A549 (cell line): Measurements from ENCODE around the gene HIVEP3. TPM values are rescaled to one million over a fixed set of nuclear protein-coding genes. Genes with fewer than 3 reads are reported as not detected.

ENCODE experiments used
- ATAC-seq, 2 experiments: fragments of 200-7000 bp in 1 of 2; fragments of >200 bp in 1 of 2; cut with Nextera tagmentation in 1 of 2; cut with Tn5 transposase in 1 of 2; 3 replicates each; pipeline versions ENCODE4 v1.8.0 to v1.9.1; 2018 to 2020; ENCODE audit warnings: mild to moderate bottlenecking in 1 of 2, moderate library complexity in 1 of 2
- CTCF ChIA-PET: fragments of 300-600 bp; sonication (Branson Sonifier 250); formaldehyde crosslinking; extraction: SDS; loops from one replicate; lab custom pipeline; 2021; ENCODE audit warnings: antibody characterized with exemption, inconsistent platforms; lab: Yijun Ruan, JAX
- POLR2A ChIA-PET: fragments of 350-600 bp; formaldehyde crosslinking; extraction: SDS; loops from one replicate; lab custom pipeline; 2021; ENCODE audit warnings: antibody characterized with exemption, inconsistent platforms; lab: Yijun Ruan, JAX
- DNase-seq, 2 experiments: peaks; one replicate each; pipeline versions ENCODE4 v3.0.0 to v3.0.0-alpha.2; 2011 to 2016; ENCODE audit warnings: low read depth in 1 of 2, low spot score in 1 of 2
- FAIRE-seq: peaks from 2 replicates; lab custom pipeline; 2011; peaks lifted over from hg19 to GRCh38; lab: Jason Lieb, UNC
- H3K27ac ChIP-seq, 2 experiments: fragments of >200 bp; sonication (Bioruptor Twin); formaldehyde crosslinking; 3 replicates each; pipeline ENCODE4 v1.5.1; 2016 to 2017
- H3K4me1 ChIP-seq: fragments of >200 bp; sonication (Bioruptor Twin); formaldehyde crosslinking; 3 replicates; pipeline ENCODE4 v1.6.1; 2016
- H3K4me2 ChIP-seq: fragments of >200 bp; sonication (Bioruptor Twin); formaldehyde crosslinking; 3 replicates; pipeline ENCODE4 v1.6.1; 2016
- H3K4me3 ChIP-seq: fragments of >200 bp; sonication (Bioruptor Twin); formaldehyde crosslinking; 3 replicates; pipeline ENCODE4 v1.5.1; 2016
- H3K9me3 ChIP-seq: fragments of >200 bp; sonication (Bioruptor Twin); formaldehyde crosslinking; 3 replicates; pipeline ENCODE4 v1.6.1; 2016
- BHLHE40 ChIP-seq: IDR thresholded peaks from 2 replicates; pipeline ENCODE4 v1.6.1; 2012; ENCODE audit warnings: low read depth, low read length, inconsistent platforms
- CBX2 ChIP-seq: fragments of 200-600 bp; sonication (generic); IDR thresholded peaks from 2 replicates; pipeline ENCODE4 v1.6.1; 2016; ENCODE audit warnings: low read depth, mild to moderate bottlenecking, borderline replicate concordance
- CHD2 ChIP-seq: fragments of 150-350 bp; IDR thresholded peaks from 2 replicates; pipeline ENCODE4 v1.6.1; 2014; ENCODE audit warnings: low read length; ENCODE audit not compliant: partially characterized antibody
- EHF ChIP-seq: fragments of 250-450 bp; sonication (Bioruptor Pico); IDR thresholded peaks from 2 replicates; pipeline ENCODE4 v1.5.0; 2020; ENCODE audit warnings: mild to moderate bottlenecking
- FOSL2 ChIP-seq, 2 experiments: fragments of 450-650 bp in 1 of 2; fragments of >200 bp in 1 of 2; sonication (Bioruptor Twin) in 1 of 2; formaldehyde crosslinking; IDR thresholded peaks; 2 replicates each; pipeline versions ENCODE4 v1.5.0 to v1.6.1; 2016 to 2020; ENCODE audit warnings: mild to moderate bottlenecking in 1 of 2, moderate library complexity in 1 of 2
- FOXS1 ChIP-seq: fragments of 250-450 bp; sonication (Bioruptor Pico); IDR thresholded peaks from 2 replicates; pipeline ENCODE4 v1.5.0; 2020; ENCODE audit warnings: mild to moderate bottlenecking, moderate library complexity
- HDAC2 ChIP-seq: fragments of 200-600 bp; sonication (generic); IDR thresholded peaks from 2 replicates; pipeline ENCODE4 v1.6.1; 2016
- HOXB5 ChIP-seq: fragments of 250-450 bp; sonication (Bioruptor Pico); IDR thresholded peaks from 2 replicates; pipeline ENCODE4 v1.5.0; 2020; ENCODE audit warnings: mild to moderate bottlenecking, moderate library complexity
- JUN ChIP-seq, 2 experiments: fragments of >200 bp; sonication (Bioruptor Twin); formaldehyde crosslinking; IDR thresholded peaks; 2 replicates in 1 of 2; 3 replicates in 1 of 2; pipeline ENCODE4 v1.6.1; 2016 to 2017
- KDM1A ChIP-seq: fragments of 200-600 bp; sonication (generic); IDR thresholded peaks from 2 replicates; pipeline ENCODE4 v1.6.1; 2016; ENCODE audit warnings: low read depth, mild to moderate bottlenecking
- KDM5A ChIP-seq: fragments of 200-600 bp; sonication (generic); IDR thresholded peaks from 2 replicates; pipeline ENCODE4 v1.6.1; 2016; ENCODE audit warnings: antibody characterized with exemption, mild to moderate bottlenecking
- NPAS2 ChIP-seq: fragments of 250-450 bp; sonication (Bioruptor Pico); IDR thresholded peaks from 2 replicates; pipeline ENCODE4 v1.8.0; 2022; ENCODE audit warnings: mild to moderate bottlenecking, moderate library complexity, borderline replicate concordance
- POLR2A ChIP-seq: IDR thresholded peaks from 2 replicates; pipeline ENCODE4 v1.6.1; 2012; ENCODE audit warnings: mild to moderate bottlenecking, low read length
- POLR2AphosphoS2 ChIP-seq: conservative IDR thresholded peaks from 2 replicates; pipeline ENCODE4 v1.6.1; 2012; ENCODE audit warnings: low read length, improper control_type of control experiment, inconsistent platforms
- RAD21 ChIP-seq, 2 experiments: fragments of >200 bp in 1 of 2; sonication (Bioruptor Twin) in 1 of 2; formaldehyde crosslinking in 1 of 2; IDR thresholded peaks in 1 of 2; conservative IDR thresholded peaks in 1 of 2; 2 replicates in 1 of 2; 3 replicates in 1 of 2; pipeline ENCODE4 v1.6.1; 2012 to 2018; ENCODE audit warnings: inconsistent platforms in 1 of 2
- RNF2 ChIP-seq: fragments of 200-600 bp; sonication (generic); IDR thresholded peaks from 2 replicates; pipeline ENCODE4 v1.6.1; 2016; ENCODE audit warnings: low read depth, mild to moderate bottlenecking, antibody characterized with exemption, moderate library complexity, borderline replicate concordance
- SREBF2 ChIP-seq: fragments of 450-650 bp; IDR thresholded peaks from 2 replicates; pipeline ENCODE4 v1.6.1; 2014; ENCODE audit warnings: mild to moderate bottlenecking, moderate library complexity
- ZNF302 ChIP-seq: fragments of 250-450 bp; sonication (Bioruptor Pico); IDR thresholded peaks from 2 replicates; pipeline ENCODE4 v1.9.0; 2021; ENCODE audit warnings: inconsistent platforms, mild to moderate bottlenecking, moderate library complexity
- whole genome bisulfite sequencing: methylation state at CpG from one replicate; pipeline ENCODE4 v1.1.6; 2017; ENCODE audit errors: missing lambda C conversion rate; 5-methylcytosine and 5-hydroxymethylcytosine counted together
- polyA plus RNA-seq, 4 experiments: library from polyadenylated mRNA; depleted of rRNA in 3 of 4; stranded (reverse); fragments of >200 nt; fragmentation: RNase III in 1 of 4; extraction: RNeasy Plus Mini Kit Qiagen cat#74134 plus additional on column Dnase treatment in 1 of 4; gene quantifications; 2 replicates in 3 of 4; 3 replicates in 1 of 4; pipeline ENCODE4 v1.2.3, GENCODE V29; 2011 to 2017
- TF ChIP-seq, protein P1 (sequence below): fragments of 150-350 bp; IDR thresholded peaks from 2 replicates; pipeline ENCODE4 v1.6.1; 2014; ENCODE audit warnings: low read depth, mild to moderate bottlenecking, low read length
- TF ChIP-seq, protein P2 (sequence below): IDR thresholded peaks from 2 replicates; pipeline ENCODE4 v1.6.1; 2012
- TF ChIP-seq, protein P3 (sequence below): fragments of >200 bp; sonication (Bioruptor Twin); formaldehyde crosslinking; IDR thresholded peaks from 3 replicates; pipeline ENCODE4 v1.6.1; 2016
- TF ChIP-seq, protein P4 (sequence below): fragments of 200-600 bp; sonication (generic); IDR thresholded peaks from 2 replicates; pipeline ENCODE4 v1.6.1; 2016; ENCODE audit warnings: antibody characterized with exemption, mild to moderate bottlenecking, moderate library complexity
- TF ChIP-seq, protein P5 (sequence below): fragments of 450-650 bp; IDR thresholded peaks from 2 replicates; pipeline ENCODE4 v1.6.1; 2014; ENCODE audit warnings: antibody characterized with exemption
- TF ChIP-seq, protein P6 (sequence below): fragments of 250-450 bp; sonication (Bioruptor Pico); IDR thresholded peaks from 2 replicates; pipeline ENCODE4 v1.5.0; 2020; ENCODE audit warnings: low read depth, mild to moderate bottlenecking, moderate library complexity
- TF ChIP-seq, protein P7 (sequence below): fragments of 250-450 bp; sonication (Bioruptor Pico); IDR thresholded peaks from 2 replicates; pipeline ENCODE4 v1.5.0; 2021; ENCODE audit warnings: mild to moderate bottlenecking, moderate library complexity, borderline replicate concordance

Gene HIVEP3
- polyA plus RNA-seq, 2 of the 4 experiments (the other 2 are of a cell fraction) = 1.5 to 2.0 TPM

DNA sequence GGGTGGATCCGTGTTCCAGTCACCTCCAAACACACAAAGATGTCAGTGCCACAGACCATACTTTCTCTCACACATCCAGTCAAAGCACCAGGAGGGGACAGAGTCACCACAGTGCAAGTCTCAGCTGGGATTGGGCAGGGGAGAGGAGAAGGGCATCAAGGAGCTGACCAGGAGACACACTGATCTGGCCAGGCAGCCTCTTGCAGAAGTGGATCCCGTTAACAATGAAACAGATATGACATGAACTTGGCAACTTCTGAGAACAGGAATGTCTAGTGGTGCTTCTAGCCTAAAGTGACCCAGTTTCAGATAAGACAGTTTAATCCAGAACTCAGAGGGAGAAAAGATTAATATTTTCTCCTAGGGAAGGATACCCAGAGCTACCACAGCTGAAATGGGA, 71.0 kb downstream of the HIVEP3 start:
- TF ChIP-seq RAD21 (conservative IDR thresholded peaks at IDR 0.05 in 1 of 2, IDR thresholded peaks at IDR 0.05 in 1 of 2) (no peak), FOXS1 (CRISPR knock-in tag) (no peak), EHF (CRISPR knock-in tag) (no peak), NPAS2 (no peak), KDM5A (no peak), CBX2 (no peak), FOSL2 (IDR thresholded peaks at IDR 0.05) (no peak), FOSL2 (CRISPR knock-in tag; IDR thresholded peaks at IDR 0.05) (no peak), RNF2 (no peak), ZNF302 (CRISPR knock-in tag) (no peak), CHD2 (no peak), KDM1A (no peak), HOXB5 (no peak)
- TF ChIP-seq, protein P1, sequence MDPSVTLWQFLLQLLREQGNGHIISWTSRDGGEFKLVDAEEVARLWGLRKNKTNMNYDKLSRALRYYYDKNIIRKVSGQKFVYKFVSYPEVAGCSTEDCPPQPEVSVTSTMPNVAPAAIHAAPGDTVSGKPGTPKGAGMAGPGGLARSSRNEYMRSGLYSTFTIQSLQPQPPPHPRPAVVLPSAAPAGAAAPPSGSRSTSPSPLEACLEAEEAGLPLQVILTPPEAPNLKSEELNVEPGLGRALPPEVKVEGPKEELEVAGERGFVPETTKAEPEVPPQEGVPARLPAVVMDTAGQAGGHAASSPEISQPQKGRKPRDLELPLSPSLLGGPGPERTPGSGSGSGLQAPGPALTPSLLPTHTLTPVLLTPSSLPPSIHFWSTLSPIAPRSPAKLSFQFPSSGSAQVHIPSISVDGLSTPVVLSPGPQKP = no peak
- TF ChIP-seq, protein P2, sequence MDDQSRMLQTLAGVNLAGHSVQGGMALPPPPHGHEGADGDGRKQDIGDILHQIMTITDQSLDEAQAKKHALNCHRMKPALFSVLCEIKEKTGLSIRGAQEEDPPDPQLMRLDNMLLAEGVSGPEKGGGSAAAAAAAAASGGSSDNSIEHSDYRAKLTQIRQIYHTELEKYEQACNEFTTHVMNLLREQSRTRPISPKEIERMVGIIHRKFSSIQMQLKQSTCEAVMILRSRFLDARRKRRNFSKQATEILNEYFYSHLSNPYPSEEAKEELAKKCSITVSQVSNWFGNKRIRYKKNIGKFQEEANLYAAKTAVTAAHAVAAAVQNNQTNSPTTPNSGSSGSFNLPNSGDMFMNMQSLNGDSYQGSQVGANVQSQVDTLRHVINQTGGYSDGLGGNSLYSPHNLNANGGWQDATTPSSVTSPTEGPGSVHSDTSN = no peak
- H3K4me1 ChIP-seq = peaks cover 10% of the 10 kb centered on the region; the same call in 1 of the 3 replicates
- H3K27ac ChIP-seq = no peak overlapping the region
- WGBS = 61% methylated on average over 2 of the region's 2 CpGs
- ATAC-seq = no peak
- no peak overlapping the region for H3K4me3 ChIP-seq
- FAIRE-seq = no peak
- ChIA-PET POLR2A (no interaction called here), CTCF (interaction anchor here (1.2 kb wide), 1 partner anchor 9 kb away, joined by 3 read pairs; no protein-coding TSS in a partner anchor)
- H3K4me2 ChIP-seq = no peak overlapping the region
- no peaks in the 10 kb centered on the region for H3K9me3 ChIP-seq
- DNase-seq = no peak

DNA sequence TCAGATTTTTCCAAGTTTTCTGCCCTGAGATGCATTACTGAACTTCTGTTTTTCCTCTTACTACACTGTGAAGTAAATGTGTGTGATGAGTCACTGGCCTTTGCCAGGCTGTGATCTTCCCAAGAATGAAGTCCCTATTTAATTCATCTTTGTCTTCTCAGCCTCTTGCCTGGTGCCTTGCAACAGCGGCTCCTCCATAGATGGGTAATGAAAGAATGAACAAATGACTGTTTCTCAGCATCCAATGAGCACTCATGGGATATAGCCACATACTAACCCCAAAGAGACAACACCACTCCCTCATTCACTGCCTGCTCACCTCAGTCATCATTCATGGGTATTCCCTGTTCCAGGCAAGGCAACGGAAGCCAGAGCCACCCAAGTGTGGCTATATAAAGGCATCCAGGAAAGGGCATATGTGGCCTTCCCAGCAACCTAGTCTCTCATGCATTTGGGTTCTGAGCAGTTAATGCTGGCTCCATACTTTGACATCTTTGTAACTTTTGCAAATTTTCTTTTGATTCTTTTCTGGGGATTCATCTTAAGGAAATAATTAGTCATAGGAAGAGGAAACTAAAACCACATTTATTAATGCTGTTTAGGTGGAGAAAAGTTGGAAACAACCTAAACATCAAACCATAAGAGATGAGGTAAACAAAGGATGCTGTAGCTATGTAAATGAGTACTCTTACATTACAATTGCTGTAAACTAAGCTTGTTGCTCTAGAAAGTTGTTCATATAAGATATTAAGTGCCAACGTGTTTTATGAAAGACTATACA, 71.9 kb downstream of the HIVEP3 start:
- no peak overlapping the region for H3K4me3 ChIP-seq
- no peak overlapping the region for H3K27ac ChIP-seq
- peaks cover 7% of the 10 kb centered on the region; the same call in 1 of the 3 replicates for H3K4me1 ChIP-seq
- FAIRE-seq (no peak), ATAC-seq (no peak), DNase-seq (no peak)
- ChIA-PET POLR2A (no interaction called here), CTCF (interaction anchor here (1.2 kb wide), 1 partner anchor 10 kb away, joined by 3 read pairs; no protein-coding TSS in a partner anchor)
- no peaks in the 10 kb centered on the region for H3K9me3 ChIP-seq
- H3K4me2 ChIP-seq = no peak overlapping the region
- 44% methylated on average over 3 of the region's 3 CpGs for WGBS
- TF ChIP-seq POLR2A (no peak), RAD21 (conservative IDR thresholded peaks at IDR 0.05 in 1 of 2, IDR thresholded peaks at IDR 0.05 in 1 of 2) (no peak), HDAC2 (no peak), SREBF2 (no peak), POLR2AphosphoS2 (no peak), NPAS2 (no peak), FOXS1 (CRISPR knock-in tag) (no peak), BHLHE40 (no peak), JUN (IDR thresholded peaks at IDR 0.05) (no peak)
- TF ChIP-seq, protein P3, sequence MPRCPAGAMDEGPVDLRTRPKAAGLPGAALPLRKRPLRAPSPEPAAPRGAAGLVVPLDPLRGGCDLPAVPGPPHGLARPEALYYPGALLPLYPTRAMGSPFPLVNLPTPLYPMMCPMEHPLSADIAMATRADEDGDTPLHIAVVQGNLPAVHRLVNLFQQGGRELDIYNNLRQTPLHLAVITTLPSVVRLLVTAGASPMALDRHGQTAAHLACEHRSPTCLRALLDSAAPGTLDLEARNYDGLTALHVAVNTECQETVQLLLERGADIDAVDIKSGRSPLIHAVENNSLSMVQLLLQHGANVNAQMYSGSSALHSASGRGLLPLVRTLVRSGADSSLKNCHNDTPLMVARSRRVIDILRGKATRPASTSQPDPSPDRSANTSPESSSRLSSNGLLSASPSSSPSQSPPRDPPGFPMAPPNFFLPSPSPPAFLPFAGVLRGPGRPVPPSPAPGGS = no peak
- TF ChIP-seq, protein P4, sequence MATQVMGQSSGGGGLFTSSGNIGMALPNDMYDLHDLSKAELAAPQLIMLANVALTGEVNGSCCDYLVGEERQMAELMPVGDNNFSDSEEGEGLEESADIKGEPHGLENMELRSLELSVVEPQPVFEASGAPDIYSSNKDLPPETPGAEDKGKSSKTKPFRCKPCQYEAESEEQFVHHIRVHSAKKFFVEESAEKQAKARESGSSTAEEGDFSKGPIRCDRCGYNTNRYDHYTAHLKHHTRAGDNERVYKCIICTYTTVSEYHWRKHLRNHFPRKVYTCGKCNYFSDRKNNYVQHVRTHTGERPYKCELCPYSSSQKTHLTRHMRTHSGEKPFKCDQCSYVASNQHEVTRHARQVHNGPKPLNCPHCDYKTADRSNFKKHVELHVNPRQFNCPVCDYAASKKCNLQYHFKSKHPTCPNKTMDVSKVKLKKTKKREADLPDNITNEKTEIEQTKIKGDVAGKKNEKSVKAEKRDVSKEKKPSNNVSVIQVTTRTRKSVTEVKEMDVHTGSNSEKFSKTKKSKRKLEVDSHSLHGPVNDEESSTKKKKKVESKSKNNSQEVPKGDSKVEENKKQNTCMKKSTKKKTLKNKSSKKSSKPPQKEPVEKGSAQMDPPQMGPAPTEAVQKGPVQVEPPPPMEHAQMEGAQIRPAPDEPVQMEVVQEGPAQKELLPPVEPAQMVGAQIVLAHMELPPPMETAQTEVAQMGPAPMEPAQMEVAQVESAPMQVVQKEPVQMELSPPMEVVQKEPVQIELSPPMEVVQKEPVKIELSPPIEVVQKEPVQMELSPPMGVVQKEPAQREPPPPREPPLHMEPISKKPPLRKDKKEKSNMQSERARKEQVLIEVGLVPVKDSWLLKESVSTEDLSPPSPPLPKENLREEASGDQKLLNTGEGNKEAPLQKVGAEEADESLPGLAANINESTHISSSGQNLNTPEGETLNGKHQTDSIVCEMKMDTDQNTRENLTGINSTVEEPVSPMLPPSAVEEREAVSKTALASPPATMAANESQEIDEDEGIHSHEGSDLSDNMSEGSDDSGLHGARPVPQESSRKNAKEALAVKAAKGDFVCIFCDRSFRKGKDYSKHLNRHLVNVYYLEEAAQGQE = no peak
- TF ChIP-seq, protein P5, sequence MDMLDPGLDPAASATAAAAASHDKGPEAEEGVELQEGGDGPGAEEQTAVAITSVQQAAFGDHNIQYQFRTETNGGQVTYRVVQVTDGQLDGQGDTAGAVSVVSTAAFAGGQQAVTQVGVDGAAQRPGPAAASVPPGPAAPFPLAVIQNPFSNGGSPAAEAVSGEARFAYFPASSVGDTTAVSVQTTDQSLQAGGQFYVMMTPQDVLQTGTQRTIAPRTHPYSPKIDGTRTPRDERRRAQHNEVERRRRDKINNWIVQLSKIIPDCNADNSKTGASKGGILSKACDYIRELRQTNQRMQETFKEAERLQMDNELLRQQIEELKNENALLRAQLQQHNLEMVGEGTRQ = no peak
- TF ChIP-seq, protein P6, sequence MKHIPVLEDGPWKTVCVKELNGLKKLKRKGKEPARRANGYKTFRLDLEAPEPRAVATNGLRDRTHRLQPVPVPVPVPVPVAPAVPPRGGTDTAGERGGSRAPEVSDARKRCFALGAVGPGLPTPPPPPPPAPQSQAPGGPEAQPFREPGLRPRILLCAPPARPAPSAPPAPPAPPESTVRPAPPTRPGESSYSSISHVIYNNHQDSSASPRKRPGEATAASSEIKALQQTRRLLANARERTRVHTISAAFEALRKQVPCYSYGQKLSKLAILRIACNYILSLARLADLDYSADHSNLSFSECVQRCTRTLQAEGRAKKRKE (CRISPR knock-in tag) = no peak
- TF ChIP-seq, protein P7, sequence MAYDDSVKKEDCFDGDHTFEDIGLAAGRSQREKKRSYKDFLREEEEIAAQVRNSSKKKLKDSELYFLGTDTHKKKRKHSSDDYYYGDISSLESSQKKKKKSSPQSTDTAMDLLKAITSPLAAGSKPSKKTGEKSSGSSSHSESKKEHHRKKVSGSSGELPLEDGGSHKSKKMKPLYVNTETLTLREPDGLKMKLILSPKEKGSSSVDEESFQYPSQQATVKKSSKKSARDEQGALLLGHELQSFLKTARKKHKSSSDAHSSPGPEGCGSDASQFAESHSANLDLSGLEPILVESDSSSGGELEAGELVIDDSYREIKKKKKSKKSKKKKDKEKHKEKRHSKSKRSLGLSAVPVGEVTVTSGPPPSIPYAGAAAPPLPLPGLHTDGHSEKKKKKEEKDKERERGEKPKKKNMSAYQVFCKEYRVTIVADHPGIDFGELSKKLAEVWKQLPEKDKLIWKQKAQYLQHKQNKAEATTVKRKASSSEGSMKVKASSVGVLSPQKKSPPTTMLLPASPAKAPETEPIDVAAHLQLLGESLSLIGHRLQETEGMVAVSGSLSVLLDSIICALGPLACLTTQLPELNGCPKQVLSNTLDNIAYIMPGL = no peak
